Left hindlimb (tissue), 1 donor: ENCODE data around the gene CTBP2.

Experiments used
- DNase-seq: peaks from one replicate; pipeline ENCODE4 v3.0.0-alpha.2; 2018

Gene CTBP2

DNA sequence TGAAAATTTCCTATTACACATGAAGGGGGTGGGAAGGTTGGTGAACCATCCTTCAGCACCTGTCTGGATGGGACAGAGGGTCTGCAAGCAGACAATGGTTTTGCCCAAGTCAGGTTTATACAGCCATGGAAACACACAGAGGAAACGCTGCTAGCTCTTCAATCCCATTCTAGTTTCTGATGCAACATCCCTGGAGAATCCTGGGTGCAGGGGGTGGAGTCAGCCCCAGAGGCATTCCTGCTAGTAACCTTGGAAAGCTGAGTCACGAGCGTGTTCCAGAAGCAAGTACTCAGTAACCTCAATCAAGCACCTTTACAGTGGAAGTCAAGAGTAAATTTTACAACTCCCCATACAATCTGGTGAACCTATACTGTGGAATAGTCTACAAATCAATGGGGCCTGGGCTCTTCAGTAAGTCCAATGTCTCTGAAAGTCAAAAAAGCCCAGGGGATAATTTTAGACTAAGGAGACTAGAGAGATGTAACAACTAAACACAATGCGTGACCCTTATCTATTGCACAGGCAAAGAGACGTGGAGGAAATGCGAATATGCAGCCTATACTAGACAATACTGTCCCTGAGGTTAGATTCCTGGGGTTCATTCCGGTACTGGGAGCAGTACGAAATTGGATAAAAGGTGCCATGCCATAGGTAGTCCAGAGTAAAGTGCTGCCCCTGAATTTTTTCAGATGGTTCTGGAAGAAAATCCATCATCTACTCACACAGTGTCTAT is 123.1 kb downstream of the CTBP2 start:
- DNase-seq, result no peak

DNA sequence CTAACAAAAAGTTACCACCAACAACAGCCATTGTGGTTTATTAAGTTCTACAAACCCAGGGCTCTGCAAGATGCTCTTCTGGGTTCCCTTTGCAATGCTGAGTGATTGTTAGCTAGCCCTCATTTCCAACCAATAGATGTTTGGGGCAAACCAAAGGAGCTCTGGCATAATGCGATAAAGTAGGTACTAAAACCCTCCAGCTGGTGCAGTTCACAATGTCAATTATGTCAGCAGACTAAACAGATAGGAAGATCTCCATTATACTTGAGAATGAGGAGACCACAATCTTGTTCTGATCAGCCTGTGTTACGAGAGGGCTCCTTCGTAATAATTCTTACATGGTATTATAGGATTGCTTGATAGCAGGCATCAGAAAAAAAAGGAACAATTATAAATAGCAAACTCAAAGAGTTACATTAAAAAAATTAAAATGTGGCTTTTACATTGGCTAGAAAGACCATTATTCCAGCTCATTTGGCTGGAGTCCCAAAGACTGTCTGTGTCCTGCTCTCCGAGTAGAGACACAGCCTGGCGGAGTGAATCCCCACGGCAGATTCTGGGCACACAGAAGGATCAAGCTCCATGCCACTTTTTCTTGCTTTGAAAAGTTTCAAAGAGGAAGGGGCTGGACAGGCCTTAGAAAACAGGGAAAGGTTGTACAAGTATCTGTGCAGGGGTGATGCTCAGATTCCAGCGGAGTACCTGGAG is 124.6 kb downstream of the CTBP2 start:
- no peak for DNase-seq

DNA sequence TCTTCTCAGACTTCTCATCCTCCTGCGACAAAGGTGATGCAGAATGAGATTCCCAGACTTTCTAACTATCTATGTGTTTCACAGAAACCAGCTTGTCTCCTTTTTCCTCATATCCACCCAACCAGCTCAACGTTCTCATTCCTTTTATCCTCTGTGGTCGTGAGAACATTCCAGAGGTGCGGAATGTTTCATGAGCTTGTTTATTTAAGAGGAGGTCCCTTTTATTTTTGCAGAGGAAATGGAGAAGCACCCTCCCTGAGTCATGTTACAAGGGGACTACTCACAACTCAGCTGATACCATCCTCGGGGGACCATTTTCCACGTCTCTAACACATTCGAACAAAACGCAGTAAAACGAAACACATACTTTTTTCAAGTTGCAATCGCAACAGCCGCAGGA is 125.2 kb downstream of the CTBP2 start:
- DNase-seq, result no peak

DNA sequence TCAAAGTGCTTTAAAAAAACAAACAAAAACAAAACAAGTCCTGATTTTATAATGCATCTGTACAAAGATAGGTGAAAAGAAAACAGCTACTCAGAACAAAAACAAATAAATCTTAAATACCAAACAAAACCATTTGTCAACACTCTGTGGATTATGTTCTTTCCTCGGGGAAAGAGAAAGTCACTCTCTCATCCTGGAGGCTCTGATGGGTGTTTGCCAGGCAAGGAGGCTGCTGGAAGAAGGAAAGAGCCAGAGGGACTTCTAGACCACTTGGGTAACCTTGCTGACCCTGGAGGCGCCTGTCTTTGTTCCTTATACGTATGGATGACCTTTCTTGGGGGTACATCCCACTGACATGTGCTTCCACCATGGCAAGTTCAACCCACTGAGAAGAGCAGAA is 125.7 kb downstream of the CTBP2 start:
- no peak for DNase-seq

DNA sequence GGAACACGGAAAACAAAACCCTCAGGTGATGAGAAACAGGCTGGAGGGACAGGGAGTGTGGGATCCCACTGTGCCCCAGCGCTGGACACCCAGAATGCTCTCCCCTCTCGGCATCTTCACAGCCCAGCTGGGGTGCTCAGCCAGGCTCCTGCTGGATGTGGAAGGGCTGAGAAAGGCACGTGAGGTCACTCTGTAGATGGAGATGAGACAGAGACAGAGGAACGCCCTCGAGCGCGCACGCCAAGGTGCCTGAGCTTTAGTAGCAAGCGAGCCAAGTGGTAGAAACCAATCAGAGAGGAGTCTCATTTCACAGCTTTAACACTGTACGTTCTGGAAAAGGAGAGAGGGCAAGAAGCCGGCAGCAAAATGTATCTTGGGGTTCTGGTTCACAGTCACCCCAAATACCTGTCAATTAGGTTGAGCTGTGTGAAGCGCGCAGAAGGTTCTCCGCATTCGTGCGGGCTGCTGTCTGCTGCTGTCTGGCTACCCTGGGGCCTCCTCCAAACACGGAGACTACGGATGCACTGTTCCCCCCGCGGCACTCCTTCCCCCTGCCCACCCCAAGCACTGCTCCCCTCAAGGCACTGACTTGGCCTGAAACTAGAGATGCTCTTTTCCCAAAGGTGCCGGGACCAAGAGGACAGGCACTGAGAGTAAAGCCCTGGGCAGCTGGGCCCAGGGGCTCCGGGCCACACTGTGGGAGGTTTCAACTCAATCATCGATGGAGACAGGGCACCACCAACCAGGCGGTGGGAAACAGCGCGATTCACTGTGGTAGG is 127.0 kb downstream of the CTBP2 start:
- DNase-seq, result no peak

DNA sequence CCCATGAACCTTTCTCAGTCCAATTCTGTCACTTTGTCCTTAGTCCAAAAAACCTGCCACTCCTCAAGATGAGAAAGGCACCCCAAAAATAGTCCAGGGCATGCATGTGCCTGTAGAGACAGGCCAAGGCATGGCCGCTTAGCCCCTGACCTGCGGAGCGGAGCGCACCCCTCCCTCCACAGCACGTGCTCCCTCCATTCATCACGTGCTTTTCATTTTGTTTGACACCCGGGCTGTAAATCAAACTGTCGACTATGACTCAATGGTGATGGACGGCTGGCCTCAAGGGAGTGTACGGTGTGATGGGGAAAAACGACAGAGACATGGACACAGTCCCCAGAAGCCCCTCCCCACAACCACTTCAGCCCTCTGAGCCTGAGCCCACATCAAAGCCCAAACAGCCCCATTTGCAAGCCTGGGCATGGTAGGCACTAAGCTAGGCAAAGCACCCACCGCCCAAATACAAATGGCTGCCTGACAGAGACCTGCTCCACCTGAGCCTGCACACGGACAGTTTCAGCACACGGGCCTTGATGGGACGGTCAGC is 127.8 kb downstream of the CTBP2 start:
- DNase-seq, result no peak

DNA sequence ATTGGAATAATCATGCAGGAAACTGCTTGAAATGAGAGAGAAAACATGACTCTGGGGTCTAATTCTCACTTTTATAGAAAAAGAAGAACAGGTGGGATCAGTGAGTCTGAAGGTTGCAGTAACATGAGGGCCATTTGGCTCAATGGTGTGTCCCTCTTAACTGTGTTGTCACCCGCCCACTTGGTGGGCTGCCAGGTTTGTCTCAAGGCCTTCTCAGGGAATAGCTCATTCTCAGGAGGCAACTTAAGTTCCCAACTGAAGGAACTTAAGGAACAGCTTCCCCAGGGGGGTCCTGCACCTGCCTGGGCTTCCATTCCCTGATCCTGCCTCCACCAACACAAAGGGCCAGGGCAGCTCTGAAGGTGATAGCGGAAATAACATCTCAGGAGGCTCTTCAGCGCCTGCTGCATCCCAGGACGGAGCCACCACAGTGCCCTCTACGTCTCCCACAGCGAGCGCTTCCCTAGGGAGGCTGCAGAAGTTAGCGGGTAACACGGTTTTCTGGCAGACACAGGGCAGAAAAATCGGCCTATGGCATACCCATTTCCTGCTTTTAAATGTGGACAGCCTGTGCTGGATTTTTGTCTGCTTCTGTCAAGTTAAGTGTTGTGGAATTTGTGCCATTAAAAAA is 129.7 kb downstream of the CTBP2 start:
- no peak for DNase-seq

DNA sequence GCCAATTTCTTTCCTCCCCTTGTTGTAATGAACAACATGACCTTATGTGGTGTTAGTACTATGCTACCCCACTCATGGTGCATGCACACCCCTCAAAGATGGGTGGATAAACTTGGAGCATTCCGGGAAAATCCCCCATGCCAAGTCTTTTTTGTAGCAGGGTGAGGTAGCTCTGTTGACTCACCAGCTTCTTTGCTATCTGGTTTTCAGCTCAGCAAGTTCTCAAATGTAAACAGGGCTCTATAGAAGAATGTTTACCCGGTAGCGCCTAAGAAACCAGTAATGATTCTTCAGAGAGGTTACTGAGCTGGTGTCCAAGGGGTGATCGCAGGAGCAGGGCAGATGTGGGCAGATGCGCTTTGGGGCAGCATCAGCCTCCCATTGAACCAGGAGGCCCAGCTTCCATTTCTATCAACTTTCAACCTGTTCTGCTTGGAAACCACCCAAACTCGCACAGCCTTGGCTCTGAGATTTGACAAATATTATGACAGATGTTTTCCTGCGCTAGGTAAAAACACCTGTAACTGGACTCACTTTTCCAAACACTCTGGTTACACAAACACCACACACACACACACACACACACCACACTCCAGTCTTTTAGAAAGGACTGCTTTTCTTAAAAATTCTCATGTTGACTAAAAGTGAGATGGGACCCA is 130.7 kb downstream of the CTBP2 start:
- DNase-seq, result no peak

DNA sequence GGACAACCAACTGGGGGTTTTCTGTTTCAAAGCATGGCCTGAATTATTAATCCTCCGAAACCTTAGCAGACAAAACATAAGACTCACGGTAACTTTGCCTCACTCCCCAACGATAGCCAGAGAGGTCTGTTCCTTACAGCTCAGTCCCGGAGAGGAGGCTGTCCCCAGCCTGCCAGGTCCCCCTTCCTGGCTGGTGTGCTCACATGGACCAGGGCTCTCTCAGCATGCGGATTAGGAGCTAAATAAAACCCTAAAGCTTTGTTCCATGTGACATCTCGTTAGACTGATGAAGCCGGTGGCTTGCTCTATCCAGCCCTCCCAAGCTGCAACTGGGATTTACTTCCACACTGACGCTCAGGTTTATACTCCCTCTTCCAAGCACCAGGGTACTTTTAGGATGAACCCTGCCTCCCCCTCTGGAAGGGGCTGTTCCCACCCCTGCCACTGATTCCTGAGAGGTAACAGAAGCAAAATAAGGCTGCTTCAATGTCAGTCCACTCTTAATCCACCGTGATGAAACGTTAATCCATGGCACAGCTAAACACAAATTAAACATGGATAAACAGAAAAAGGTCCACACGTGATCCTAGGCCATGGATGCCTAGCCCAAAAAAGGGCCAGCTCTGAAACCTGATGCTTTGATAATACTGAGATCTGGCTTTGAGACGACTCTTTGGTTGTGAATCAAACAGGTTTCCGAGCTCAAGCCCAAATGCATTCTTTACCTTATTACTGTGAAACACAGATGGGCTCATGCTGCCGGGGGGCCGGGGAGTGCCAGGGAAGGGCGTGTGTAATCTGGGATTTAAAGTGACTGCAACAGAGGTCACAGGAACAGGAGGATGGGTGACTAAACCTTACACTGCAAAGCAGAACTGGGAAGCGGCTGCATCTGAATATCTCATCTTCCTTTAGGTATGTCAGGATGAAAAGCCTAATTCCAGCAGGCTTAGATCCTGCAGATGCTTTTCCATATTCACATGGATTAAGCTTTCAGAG is 132.2 kb downstream of the CTBP2 start:
- no peak for DNase-seq

DNA sequence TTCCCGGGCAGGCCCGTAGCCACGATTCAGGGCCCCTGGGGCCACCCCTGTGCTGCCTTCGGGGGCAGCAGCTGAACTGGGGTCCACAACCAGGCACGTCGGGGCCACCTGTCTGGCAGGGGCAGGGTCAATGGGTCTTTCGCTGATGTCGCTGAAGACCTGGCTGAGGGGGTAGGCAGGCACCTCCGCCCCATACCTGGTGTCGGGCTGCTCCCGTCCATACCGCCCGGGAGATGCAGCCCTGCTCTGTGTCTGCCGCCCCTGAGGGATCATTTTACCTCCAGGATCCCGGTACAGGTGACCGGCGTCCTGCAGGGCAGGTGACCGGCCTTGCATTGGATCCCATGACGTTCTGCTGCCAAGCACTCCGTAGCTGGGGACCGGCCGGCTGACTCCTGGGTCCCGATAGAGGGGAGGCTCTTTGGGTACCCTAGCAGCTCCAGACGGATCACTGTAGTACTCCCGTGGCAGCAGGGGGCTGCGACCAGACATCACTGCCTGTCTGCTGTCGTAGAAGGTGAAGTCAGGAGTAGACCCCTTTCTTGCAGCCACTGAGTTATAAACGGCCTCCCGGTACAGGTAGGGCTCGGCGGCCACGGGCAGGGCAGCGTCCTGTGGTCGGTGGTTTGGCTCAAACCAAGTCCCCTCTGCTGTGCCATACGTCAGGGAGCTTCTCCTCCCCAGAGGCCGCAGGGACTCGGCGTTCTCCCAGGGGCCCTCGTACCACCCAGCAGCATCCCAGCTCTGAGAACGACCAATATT is 133.2 kb downstream of the CTBP2 start:
- DNase-seq, result no peak

DNA sequence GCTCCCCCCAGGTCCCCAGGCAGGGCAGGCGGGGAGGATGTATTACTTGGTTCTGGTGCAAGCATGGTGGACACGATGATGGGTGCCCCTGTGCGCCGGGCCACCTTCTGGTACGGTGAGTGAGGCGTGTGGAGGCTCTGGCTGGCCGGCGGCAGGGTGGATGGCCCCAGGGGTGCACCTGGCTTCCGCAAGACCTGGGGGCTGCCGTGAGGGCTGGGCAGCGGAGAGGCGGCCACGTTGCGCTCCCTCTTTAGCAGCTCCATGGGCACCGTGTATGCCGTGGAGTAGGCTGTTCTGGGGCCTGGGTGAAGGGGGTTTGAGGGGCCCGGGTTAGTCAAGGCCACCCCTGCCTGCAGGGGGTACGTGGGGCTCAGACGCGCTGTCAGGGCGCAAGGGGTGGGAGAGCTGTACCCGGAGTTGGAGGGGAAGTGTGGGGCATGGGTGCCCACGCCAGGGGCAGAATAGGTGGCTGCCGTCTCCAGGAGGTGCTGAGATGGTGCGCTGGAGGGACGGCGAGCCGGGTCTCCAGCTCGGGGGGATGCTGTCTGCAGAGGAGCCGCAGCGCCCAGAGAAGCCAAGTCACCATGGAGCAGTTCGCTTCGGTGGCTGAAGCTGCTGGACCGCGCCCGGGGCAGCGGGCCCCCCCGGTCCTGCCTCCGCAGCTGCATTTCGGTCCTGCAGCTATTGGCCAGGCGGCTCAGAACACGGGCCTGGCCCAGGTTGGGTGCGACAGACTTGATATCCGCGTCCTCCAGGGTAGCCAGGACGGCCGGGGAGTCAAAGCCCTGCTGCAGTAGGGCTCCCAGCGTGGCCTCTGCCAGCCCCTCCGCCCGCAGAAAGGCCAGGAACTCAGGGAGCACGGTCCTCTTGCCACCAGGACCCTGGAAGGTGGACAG is 134.1 kb downstream of the CTBP2 start:
- DNase-seq, result no peak

DNA sequence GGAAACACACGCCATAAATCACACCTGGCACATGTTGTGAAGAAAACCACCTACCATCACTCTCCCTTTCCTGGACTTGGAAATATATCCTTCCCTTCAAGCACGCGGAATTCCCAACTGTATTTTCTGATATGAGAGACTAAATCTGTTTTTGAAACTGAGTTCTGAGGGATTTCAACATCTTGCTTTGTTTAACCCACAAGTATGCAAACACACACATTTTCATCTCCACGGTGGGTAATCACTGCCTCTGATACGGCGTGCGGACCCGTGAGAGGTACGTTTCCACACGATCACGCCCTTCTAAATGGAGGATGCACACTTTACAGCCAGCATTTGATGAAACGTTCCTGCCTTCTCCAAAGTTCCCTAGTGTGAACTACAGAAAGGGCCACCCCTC is 135.0 kb downstream of the CTBP2 start:
- DNase-seq, result no peak

DNA sequence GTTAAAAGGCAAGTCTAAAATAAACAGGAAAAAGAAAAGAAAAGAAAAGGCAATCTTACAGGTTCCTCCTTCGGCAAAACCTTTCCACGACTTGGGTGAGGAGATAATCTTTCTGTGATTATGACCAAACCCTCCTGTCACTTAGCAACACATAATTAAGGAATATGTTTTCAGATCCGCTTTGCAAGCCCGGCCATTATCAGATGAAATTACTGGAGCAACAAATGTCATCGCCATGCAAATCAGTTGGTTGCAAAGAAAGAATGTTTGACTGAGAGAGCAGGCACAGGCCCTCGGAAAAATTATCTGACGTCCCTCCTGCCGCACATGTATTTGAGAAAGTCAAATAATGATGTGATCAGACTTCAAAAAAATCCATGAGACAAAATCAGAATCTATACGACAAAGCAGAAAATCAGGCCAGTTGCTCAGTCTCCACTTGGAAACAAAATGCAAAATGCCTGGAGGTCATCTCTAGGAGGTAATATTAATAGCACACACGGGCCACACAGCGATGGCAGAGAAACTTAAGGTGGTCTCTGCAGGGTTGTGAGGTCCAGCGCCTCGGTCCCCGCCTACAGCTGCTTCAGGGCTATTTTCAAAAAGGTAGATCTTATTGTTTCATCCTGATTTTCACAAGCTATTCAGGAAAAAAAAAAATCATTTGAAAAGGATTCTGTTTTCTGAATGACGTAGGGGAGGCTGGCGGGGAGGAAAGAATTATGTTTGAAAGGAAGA is 135.7 kb downstream of the CTBP2 start:
- DNase-seq, result no peak

DNA sequence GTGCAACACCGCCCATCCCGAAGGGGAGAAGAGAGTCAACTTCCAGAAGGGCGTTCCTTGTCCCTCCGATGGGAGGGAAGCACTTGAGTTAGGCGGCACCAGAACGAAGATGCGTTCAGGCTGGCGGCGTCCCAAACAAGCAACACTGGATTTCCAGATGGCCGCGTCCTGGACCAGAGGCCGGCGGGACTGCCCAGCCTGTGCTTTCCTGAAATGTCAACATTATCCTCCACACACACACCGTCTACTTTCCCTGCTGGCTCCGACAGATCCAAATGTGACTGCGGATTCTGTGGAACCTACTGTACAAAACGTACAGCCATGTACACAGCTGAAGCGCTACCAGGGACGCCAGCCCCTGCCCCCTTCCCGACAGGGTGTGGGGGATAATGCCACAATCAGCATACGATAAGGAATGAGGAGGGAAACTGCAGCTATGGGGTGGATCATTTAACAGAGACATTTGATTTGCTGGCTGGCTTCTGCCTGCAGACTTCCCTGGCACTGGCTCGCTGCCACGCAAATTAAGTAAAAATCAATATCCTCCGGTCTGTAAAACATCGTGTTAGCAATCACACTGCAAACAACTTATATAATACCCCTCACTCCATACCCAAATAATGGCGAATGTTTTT is 136.4 kb downstream of the CTBP2 start:
- no peak for DNase-seq

DNA sequence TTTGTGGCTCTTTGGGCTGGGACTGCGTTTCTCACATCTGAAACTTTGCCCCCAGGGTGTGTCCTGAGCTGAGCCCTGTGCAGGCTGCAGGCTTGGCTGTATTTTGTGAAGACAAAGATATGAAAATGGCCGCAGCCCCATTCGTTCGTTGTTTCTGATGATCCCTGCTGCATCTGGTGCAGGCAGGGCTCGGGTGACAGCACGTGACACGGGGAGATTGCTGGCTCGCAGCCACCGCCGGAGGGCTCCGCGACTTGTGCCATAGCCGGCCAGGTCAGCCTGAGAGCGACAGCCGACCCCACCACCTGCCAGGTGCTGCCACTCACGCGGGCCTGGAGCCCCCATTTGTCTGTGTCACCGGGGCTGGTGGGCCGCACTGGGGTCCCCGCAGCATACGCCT is 137.1 kb downstream of the CTBP2 start:
- no peak for DNase-seq

DNA sequence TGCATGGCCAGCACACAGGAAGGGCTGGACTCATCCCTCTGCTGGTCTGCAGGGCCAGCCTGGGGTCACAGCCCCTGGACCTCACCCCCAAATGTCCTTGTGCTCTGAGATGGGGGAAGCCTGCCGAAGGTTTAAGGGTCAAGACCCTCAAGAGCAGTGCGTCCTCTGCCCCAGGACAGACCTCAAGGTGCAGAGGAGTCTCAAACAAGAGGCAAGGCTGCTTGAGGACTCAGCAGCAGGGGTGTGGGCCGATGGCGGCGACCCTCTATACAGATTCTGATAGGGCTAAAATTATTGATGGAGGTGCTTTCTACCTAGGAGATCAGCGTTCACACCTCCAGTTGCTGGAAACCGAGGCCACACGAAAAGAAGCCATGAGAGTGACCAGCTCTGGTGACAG is 137.7 kb downstream of the CTBP2 start:
- DNase-seq, result no peak

DNA sequence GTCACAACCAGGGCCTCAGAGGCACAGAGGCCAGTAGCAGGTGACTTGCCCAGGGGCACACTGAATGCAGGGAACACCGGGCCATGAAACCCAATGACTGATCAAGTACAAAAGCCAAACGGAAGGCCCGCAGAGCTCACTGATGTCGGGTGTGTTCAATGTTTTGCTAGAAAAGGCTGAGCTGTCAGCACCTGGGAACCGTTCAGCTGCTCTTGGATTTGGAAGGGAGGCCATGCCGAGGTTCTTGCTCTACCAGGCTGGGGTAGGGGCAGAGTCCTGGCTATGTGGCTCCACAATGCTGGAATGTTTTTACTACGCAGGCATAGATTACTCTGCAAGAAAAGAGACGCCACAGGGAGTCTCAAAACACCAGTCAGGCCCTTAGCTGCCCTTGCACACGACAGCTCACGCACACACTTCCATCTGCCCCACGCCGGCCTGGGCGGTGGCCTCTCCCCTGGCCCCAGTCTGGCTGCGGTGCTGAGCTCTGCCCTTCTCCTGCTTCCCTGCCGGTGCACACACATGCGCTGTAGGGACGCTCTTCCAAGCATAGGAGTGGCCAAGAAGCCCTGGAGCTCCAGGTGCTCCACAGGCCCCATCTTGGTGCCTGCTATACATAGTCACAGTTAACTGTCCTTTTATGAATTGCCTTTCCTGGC is 138.5 kb downstream of the CTBP2 start:
- DNase-seq, result no peak

DNA sequence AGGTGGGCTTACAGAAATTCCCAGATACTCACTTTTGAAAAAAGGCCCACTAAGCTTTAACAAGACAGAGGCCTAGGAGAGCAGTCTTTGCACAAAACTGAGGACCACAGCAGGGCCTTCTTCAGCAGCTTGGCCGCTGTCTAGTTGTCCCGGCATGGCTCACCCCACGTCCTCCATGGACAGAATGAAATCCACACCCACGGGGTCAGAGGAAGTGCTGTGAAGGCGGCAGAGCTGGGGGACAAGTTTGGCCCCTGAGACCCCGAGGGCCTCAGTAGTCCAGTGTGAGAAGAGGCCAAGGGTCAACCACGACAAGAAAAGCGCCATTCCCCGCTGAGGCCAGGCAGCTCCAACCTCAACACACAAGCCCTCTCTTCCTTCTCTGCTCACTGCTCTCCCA is 139.5 kb downstream of the CTBP2 start:
- DNase-seq, result no peak
